ENCODE data around the gene ELAC1.

DNA sequence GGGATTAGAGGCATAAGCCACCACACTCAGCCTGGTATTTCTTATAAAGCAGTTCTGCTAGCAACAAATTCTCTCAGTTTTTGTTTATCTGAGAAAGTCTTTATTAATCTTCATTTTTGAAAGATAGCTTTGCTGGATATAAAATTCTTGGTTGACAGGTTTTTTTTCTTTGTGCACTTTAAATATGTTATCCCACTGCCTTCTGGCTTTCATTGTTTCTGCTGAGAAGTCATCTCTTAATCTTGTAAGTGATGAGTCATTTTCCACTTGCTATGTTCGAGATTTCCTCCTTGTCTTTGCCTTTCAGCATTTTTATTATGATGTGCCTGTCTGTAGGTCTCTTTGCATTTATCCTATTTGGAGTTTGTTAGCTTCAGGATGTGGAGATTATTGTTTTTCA lies 5.9 kb upstream of the ELAC1 start:
- TF ChIP-seq POLR2A (IDR thresholded peaks at IDR 0.05; ENCODE audit: low read depth, low read length) = no peak
- no peak for TF ChIP-seq POLR2AphosphoS5 (IDR thresholded peaks at IDR 0.05; ENCODE audit: low read depth, low read length)
- TF ChIP-seq TAF1 (IDR thresholded peaks at IDR 0.05; ENCODE audit: borderline replicate concordance, low read depth, low read length) = no peak

Data from GM12892 (cell line).